Esophagus squamous epithelium (tissue), 4 donors: ENCODE measurements around the gene SLC16A12.

Source experiments
- POLR2A ChIP-seq, 4 donors: fragments of 450-650 bp; IDR thresholded peaks; one replicate each; pipeline ENCODE4 v1.6.1; 2017; ENCODE audit warnings: antibody characterized with exemption in 4 of 4, mild to moderate bottlenecking in 4 of 4, moderate library complexity in 3 of 4
- TF ChIP-seq, protein P1 (sequence below), 6 experiments: fragments of 450-650 bp in 4 of 6; fragments of 200-600 bp in 2 of 6; sonication (generic) in 2 of 6; IDR thresholded peaks; one replicate each; pipeline ENCODE4 v1.5.1; 2016 to 2019; ENCODE audit warnings: antibody characterized with exemption in 6 of 6, mild to moderate bottlenecking in 4 of 6, moderate library complexity in 4 of 6

DNA sequence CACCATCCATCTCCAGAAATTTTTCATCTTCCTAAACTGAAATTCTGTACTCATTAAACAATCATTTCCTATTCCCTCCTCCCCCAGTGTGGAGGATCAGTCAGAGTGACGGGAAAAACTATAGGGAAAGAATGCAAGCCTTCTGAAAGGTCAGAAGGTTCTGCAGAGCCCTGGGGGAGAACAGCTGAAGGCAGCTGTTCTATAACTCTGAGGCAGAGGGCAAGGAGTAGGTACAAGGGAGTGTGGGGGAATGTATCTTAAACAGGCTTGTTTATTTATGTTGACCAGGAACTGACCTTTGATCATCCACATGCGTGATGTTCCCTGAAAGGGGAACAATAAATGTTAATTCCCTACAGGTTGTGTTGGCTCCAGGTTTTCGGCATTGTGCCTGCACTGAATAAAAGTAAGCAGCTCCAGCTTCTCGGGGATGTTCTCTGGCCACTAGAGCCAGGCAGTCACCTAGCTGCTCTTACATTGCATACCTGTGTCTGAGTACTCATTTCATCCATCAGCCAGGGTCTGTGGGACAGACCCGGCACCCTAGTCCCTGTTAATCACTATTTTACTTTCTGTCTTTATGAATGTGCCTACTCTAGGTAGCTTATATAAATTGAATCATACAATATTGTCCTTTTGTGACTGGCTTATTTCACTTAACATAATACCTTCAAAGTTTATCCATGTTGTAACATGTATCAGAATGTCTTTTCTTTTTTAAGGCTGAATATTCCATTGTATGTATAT, 137.2 kb downstream of the SLC16A12 start:
- TF ChIP-seq, protein P1, sequence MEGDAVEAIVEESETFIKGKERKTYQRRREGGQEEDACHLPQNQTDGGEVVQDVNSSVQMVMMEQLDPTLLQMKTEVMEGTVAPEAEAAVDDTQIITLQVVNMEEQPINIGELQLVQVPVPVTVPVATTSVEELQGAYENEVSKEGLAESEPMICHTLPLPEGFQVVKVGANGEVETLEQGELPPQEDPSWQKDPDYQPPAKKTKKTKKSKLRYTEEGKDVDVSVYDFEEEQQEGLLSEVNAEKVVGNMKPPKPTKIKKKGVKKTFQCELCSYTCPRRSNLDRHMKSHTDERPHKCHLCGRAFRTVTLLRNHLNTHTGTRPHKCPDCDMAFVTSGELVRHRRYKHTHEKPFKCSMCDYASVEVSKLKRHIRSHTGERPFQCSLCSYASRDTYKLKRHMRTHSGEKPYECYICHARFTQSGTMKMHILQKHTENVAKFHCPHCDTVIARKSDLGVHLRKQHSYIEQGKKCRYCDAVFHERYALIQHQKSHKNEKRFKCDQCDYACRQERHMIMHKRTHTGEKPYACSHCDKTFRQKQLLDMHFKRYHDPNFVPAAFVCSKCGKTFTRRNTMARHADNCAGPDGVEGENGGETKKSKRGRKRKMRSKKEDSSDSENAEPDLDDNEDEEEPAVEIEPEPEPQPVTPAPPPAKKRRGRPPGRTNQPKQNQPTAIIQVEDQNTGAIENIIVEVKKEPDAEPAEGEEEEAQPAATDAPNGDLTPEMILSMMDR (IDR thresholded peaks at IDR 0.05) = no peak
- no peak for TF ChIP-seq POLR2A (IDR thresholded peaks at IDR 0.05)
